ENCODE data around the gene EIF2AK3. TPM values are rescaled to one million over a fixed set of nuclear protein-coding genes. Genes with fewer than 3 reads are reported as not detected.

Gene EIF2AK3
- total and polyA plus RNA-seq, 2 of the 13 experiments (the other 11 are each of a cell fraction or from before 2014, with no cell fraction given), result 10.3 to 30.6 TPM

DNA sequence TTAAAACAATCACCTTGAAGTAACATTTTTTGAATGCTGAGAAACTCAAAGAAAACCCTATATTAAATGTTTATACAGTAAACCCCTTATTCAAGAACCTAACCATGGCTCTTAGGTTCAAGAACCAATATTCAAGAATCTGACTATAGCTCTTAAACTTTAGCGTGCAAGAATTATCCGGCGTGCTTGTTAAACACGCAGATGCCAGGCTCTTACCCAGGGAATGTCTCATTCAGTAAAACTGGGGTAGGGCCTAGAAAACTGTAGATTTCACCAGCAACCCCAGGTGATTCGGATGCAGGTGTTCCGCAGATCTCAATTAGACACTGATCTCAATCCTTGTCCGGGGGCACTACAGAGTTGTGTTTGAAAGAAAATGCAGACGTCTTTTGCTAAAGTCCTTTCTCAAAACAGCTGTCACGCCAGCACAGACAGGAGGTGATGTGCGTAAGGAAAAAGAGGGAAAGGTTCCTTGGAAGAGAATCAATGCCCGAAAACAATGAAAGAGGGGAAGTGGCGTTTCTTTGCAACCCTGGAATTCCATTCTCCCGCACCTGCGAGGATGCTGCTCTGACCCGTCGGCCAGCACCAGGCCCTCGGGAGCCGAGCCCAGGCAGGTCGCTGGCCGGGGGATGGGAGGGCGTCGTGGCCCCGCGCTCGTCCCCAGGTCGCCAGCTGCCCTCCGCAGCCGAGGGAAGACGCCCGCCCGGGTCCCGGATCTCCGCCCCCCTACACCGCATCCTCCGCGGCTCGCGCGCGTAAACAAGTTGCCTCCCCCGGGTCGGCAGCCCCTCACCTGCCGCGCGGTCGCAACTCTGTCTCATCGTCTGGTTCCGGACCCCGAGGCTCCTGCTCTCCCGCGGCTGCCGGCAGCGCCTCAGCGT lies 851 bp downstream of the EIF2AK3 start (continued):
- 0 out of 2 replicates have a peak, but pooled peaks have one; percentile 53 for TF ChIP-seq ZNF251 (CRISPR knock-in tag; IDR thresholded peaks at IDR 0.05)
- TF ChIP-seq, protein P1, sequence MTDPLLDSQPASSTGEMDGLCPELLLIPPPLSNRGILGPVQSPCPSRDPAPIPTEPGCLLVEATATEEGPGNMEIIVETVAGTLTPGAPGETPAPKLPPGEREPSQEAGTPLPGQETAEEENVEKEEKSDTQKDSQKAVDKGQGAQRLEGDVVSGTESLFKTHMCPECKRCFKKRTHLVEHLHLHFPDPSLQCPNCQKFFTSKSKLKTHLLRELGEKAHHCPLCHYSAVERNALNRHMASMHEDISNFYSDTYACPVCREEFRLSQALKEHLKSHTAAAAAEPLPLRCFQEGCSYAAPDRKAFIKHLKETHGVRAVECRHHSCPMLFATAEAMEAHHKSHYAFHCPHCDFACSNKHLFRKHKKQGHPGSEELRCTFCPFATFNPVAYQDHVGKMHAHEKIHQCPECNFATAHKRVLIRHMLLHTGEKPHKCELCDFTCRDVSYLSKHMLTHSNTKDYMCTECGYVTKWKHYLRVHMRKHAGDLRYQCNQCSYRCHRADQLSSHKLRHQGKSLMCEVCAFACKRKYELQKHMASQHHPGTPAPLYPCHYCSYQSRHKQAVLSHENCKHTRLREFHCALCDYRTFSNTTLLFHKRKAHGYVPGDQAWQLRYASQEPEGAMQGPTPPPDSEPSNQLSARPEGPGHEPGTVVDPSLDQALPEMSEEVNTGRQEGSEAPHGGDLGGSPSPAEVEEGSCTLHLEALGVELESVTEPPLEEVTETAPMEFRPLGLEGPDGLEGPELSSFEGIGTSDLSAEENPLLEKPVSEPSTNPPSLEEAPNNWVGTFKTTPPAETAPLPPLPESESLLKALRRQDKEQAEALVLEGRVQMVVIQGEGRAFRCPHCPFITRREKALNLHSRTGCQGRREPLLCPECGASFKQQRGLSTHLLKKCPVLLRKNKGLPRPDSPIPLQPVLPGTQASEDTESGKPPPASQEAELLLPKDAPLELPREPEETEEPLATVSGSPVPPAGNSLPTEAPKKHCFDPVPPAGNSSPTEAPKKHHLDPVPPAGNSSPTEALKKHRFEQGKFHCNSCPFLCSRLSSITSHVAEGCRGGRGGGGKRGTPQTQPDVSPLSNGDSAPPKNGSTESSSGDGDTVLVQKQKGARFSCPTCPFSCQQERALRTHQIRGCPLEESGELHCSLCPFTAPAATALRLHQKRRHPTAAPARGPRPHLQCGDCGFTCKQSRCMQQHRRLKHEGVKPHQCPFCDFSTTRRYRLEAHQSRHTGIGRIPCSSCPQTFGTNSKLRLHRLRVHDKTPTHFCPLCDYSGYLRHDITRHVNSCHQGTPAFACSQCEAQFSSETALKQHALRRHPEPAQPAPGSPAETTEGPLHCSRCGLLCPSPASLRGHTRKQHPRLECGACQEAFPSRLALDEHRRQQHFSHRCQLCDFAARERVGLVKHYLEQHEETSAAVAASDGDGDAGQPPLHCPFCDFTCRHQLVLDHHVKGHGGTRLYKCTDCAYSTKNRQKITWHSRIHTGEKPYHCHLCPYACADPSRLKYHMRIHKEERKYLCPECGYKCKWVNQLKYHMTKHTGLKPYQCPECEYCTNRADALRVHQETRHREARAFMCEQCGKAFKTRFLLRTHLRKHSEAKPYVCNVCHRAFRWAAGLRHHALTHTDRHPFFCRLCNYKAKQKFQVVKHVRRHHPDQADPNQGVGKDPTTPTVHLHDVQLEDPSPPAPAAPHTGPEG (CRISPR knock-in tag; IDR thresholded peaks at IDR 0.05), result no peak
- 0 out of 2 replicates have a peak, but pooled peaks have one; percentile 66 for TF ChIP-seq ZNF678 (CRISPR knock-in tag; IDR thresholded peaks at IDR 0.05)
- TF ChIP-seq, protein P2, sequence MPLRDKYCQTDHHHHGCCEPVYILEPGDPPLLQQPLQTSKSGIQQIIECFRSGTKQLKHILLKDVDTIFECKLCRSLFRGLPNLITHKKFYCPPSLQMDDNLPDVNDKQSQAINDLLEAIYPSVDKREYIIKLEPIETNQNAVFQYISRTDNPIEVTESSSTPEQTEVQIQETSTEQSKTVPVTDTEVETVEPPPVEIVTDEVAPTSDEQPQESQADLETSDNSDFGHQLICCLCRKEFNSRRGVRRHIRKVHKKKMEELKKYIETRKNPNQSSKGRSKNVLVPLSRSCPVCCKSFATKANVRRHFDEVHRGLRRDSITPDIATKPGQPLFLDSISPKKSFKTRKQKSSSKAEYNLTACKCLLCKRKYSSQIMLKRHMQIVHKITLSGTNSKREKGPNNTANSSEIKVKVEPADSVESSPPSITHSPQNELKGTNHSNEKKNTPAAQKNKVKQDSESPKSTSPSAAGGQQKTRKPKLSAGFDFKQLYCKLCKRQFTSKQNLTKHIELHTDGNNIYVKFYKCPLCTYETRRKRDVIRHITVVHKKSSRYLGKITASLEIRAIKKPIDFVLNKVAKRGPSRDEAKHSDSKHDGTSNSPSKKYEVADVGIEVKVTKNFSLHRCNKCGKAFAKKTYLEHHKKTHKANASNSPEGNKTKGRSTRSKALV (CRISPR knock-in tag; IDR thresholded peaks at IDR 0.05), result peak; percentile 24; the same call in 1 of the 2 replicates
- TF ChIP-seq NFYB (CRISPR knock-in tag; IDR thresholded peaks at IDR 0.05), result peak; percentile 46
- TF ChIP-seq ZNF12 (CRISPR knock-in tag; IDR thresholded peaks at IDR 0.05), result no peak
- TF ChIP-seq GATA4 (IDR thresholded peaks at IDR 0.05; ENCODE audit: borderline replicate concordance, low read depth), result no peak
- TF ChIP-seq ZNF552 (CRISPR knock-in tag; IDR thresholded peaks at IDR 0.05; ENCODE audit: borderline replicate concordance), result peak; percentile 54; the same call in 1 of the 2 replicates
- TF ChIP-seq ZSCAN31 (CRISPR knock-in tag; IDR thresholded peaks at IDR 0.05; ENCODE audit: low read depth), result peak; percentile 27; the same call in 1 of the 2 replicates
- TF ChIP-seq, protein P3, sequence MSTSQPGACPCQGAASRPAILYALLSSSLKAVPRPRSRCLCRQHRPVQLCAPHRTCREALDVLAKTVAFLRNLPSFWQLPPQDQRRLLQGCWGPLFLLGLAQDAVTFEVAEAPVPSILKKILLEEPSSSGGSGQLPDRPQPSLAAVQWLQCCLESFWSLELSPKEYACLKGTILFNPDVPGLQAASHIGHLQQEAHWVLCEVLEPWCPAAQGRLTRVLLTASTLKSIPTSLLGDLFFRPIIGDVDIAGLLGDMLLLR (CRISPR knock-in tag; IDR thresholded peaks at IDR 0.05), result no peak
- no peak for TF ChIP-seq HNF4G (IDR thresholded peaks at IDR 0.05; ENCODE audit: borderline replicate concordance, low read depth, low read length)
- TF ChIP-seq HNF4G (CRISPR knock-in tag; IDR thresholded peaks at IDR 0.05; ENCODE audit: borderline replicate concordance, low read depth), result peak; percentile 15; the same call in 1 of the 2 replicates
